ENCODE results near the gene NPIPA8.
"Not testable (repeated sequence)": the region's sequence is repeated elsewhere in the genome, so short reads cannot be mapped to it uniquely, and the experiment has no call there.

- TF ChIP-seq, protein P1, sequence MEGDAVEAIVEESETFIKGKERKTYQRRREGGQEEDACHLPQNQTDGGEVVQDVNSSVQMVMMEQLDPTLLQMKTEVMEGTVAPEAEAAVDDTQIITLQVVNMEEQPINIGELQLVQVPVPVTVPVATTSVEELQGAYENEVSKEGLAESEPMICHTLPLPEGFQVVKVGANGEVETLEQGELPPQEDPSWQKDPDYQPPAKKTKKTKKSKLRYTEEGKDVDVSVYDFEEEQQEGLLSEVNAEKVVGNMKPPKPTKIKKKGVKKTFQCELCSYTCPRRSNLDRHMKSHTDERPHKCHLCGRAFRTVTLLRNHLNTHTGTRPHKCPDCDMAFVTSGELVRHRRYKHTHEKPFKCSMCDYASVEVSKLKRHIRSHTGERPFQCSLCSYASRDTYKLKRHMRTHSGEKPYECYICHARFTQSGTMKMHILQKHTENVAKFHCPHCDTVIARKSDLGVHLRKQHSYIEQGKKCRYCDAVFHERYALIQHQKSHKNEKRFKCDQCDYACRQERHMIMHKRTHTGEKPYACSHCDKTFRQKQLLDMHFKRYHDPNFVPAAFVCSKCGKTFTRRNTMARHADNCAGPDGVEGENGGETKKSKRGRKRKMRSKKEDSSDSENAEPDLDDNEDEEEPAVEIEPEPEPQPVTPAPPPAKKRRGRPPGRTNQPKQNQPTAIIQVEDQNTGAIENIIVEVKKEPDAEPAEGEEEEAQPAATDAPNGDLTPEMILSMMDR (IDR thresholded peaks at IDR 0.05 in 2 of 3, conservative IDR thresholded peaks at IDR 0.05 in 1 of 3; ENCODE audit: insufficient read depth in 2 of 3, low read depth in 1 of 3, low read length in 3 of 3): not testable (repeated sequence)
- TF ChIP-seq KAT8 (IDR thresholded peaks at IDR 0.05; ENCODE audit: low read depth); SAFB2 (IDR thresholded peaks at IDR 0.05; ENCODE audit: borderline replicate concordance, low read depth, low read length, severe bottlenecking); MCM2 (IDR thresholded peaks at IDR 0.05; ENCODE audit: low read depth): not testable (repeated sequence)
- TF ChIP-seq, protein P2, sequence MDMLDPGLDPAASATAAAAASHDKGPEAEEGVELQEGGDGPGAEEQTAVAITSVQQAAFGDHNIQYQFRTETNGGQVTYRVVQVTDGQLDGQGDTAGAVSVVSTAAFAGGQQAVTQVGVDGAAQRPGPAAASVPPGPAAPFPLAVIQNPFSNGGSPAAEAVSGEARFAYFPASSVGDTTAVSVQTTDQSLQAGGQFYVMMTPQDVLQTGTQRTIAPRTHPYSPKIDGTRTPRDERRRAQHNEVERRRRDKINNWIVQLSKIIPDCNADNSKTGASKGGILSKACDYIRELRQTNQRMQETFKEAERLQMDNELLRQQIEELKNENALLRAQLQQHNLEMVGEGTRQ (CRISPR knock-in tag; IDR thresholded peaks at IDR 0.05): not testable (repeated sequence)
- TF ChIP-seq, protein P3, sequence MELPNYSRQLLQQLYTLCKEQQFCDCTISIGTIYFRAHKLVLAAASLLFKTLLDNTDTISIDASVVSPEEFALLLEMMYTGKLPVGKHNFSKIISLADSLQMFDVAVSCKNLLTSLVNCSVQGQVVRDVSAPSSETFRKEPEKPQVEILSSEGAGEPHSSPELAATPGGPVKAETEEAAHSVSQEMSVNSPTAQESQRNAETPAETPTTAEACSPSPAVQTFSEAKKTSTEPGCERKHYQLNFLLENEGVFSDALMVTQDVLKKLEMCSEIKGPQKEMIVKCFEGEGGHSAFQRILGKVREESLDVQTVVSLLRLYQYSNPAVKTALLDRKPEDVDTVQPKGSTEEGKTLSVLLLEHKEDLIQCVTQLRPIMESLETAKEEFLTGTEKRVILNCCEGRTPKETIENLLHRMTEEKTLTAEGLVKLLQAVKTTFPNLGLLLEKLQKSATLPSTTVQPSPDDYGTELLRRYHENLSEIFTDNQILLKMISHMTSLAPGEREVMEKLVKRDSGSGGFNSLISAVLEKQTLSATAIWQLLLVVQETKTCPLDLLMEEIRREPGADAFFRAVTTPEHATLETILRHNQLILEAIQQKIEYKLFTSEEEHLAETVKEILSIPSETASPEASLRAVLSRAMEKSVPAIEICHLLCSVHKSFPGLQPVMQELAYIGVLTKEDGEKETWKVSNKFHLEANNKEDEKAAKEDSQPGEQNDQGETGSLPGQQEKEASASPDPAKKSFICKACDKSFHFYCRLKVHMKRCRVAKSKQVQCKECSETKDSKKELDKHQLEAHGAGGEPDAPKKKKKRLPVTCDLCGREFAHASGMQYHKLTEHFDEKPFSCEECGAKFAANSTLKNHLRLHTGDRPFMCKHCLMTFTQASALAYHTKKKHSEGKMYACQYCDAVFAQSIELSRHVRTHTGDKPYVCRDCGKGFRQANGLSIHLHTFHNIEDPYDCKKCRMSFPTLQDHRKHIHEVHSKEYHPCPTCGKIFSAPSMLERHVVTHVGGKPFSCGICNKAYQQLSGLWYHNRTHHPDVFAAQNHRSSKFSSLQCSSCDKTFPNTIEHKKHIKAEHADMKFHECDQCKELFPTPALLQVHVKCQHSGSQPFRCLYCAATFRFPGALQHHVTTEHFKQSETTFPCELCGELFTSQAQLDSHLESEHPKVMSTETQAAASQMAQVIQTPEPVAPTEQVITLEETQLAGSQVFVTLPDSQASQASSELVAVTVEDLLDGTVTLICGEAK (IDR thresholded peaks at IDR 0.05): not testable (repeated sequence)
- TF ChIP-seq, protein P3 (CRISPR knock-in tag; IDR thresholded peaks at IDR 0.05): not testable (repeated sequence)
Observed at GRCh38 chr16:18344634-18345033, 8.1 kb upstream of the NPIPA8 start.

Measured in K562 (cell line).